Astrocyte (in vitro differentiated cells and primary cell): ENCODE data around the gene UGT1A4. TPM values are rescaled to one million over a fixed set of nuclear protein-coding genes. Genes with fewer than 3 reads are reported as not detected.
A peak's percentile ranks its signal among the peaks of the same experiment; 100 is the strongest.

ENCODE experiments used
- DNase-seq: peaks from one replicate; pipeline ENCODE4 v3.0.0-alpha.2; 2010; ENCODE audit warnings: low read depth
- FAIRE-seq: peaks from 2 replicates; lab custom pipeline; 2011; peaks lifted over from hg19 to GRCh38; lab: Jason Lieb, UNC
- H2AFZ ChIP-seq: 2 replicates; pipeline ENCODE4 v1.6.0; 2012; ENCODE audit warnings: low read depth, low read length, inconsistent platforms
- H3K27ac ChIP-seq: 2 replicates; pipeline ENCODE4 v1.5.1; 2011; ENCODE audit warnings: low read depth, low read length, inconsistent platforms
- H3K27me3 ChIP-seq: 2 replicates; pipeline ENCODE4 v1.6.0; 2011; ENCODE audit warnings: low read length, inconsistent platforms; ENCODE audit not compliant: insufficient read depth
- H3K36me3 ChIP-seq: 2 replicates; pipeline ENCODE4 v1.5.1; 2011; ENCODE audit warnings: low read length, inconsistent platforms; ENCODE audit not compliant: insufficient read depth
- H3K4me1 ChIP-seq: 2 replicates; pipeline ENCODE4 v1.5.1; 2011; ENCODE audit warnings: low read length, inconsistent platforms; ENCODE audit not compliant: insufficient read depth
- H3K4me2 ChIP-seq: 2 replicates; pipeline ENCODE4 v1.6.0; 2012; ENCODE audit warnings: low read length, inconsistent platforms
- H3K4me3 ChIP-seq: 2 replicates; pipeline ENCODE4 v1.5.1; 2011; ENCODE audit warnings: low read depth, mild to moderate bottlenecking, low read length, inconsistent platforms; ENCODE audit not compliant: insufficient read depth
- H3K79me2 ChIP-seq: 2 replicates; pipeline ENCODE4 v1.6.0; 2012; ENCODE audit warnings: mild to moderate bottlenecking, low read length, inconsistent platforms; ENCODE audit not compliant: insufficient read depth
- H3K9ac ChIP-seq: 2 replicates; pipeline ENCODE4 v1.6.0; 2012; ENCODE audit warnings: mild to moderate bottlenecking, low read length, inconsistent platforms
- H3K9me3 ChIP-seq: 2 replicates; pipeline ENCODE4 v1.5.1; 2012; ENCODE audit warnings: low read depth, mild to moderate bottlenecking, low read length, inconsistent platforms; ENCODE audit not compliant: insufficient read depth
- H4K20me1 ChIP-seq: 2 replicates; pipeline ENCODE4 v1.6.0; 2012; ENCODE audit warnings: low read length, inconsistent platforms; ENCODE audit not compliant: insufficient read depth
- H3K27ac Mint-ChIP-seq: one replicate; pipeline ENCODE4 v1.8.0; 2021; ENCODE audit warnings: mild to moderate bottlenecking, mixed read lengths; ENCODE audit not compliant: unreplicated experiment
- H3K27me3 Mint-ChIP-seq: one replicate; pipeline ENCODE4 v1.8.0; 2021; ENCODE audit warnings: low read depth, mixed read lengths; ENCODE audit not compliant: unreplicated experiment
- H3K36me3 Mint-ChIP-seq: one replicate; pipeline ENCODE4 v1.8.0; 2021; ENCODE audit warnings: low read depth, mixed read lengths; ENCODE audit not compliant: unreplicated experiment
- H3K4me1 Mint-ChIP-seq: one replicate; pipeline ENCODE4 v1.8.0; 2021; ENCODE audit warnings: low read depth, mixed read lengths; ENCODE audit not compliant: unreplicated experiment
- H3K4me3 Mint-ChIP-seq: one replicate; pipeline ENCODE4 v1.8.0; 2021; ENCODE audit warnings: mild to moderate bottlenecking, moderate library complexity, mixed read lengths; ENCODE audit not compliant: unreplicated experiment
- H3K9me3 Mint-ChIP-seq: one replicate; pipeline ENCODE4 v1.8.0; 2021; ENCODE audit warnings: mild to moderate bottlenecking, mixed read lengths; ENCODE audit not compliant: unreplicated experiment
- CTCF ChIP-seq: IDR thresholded peaks from 2 replicates; pipeline ENCODE4 v1.5.1; 2011; ENCODE audit warnings: low read depth, mild to moderate bottlenecking, inconsistent platforms, low read length, moderate library complexity; ENCODE audit not compliant: insufficient read depth
- EZH2 ChIP-seq: IDR thresholded peaks from 2 replicates; pipeline ENCODE4 v1.6.1; 2012; ENCODE audit warnings: mild to moderate bottlenecking, low read length, inconsistent platforms; ENCODE audit not compliant: insufficient read depth
- total RNA-seq: library from RNA; stranded (reverse); gene quantifications from 2 replicates; pipeline ENCODE4 v1.2.1, GENCODE V29; 2021

Gene UGT1A4
- total RNA-seq, 1 donor from 2014 or later = not detected

DNA sequence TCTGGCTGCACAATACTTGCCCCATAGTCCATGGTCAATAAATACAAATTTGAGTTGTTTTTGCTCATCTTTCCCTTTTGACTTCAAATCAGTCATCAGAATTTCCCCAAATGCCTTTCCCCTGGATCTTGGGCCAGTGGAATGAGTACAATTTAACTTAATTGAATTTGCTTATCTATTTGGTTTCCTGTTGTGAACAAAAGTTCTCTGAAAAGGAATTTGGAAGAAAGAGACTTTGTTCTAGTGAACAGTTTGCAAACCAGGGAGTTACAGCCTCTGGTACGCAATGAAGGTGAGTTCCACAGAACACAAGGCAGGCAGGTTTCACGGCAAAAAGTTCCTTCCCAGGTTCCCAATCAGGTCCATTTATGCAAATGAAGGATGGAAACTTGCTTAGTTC lies 40.3 kb downstream of the UGT1A4 start:
- H3K27ac Mint-ChIP-seq = no peak overlapping the region
- no peaks in the 10 kb centered on the region for H4K20me1 ChIP-seq
- FAIRE-seq = no peak

DNA sequence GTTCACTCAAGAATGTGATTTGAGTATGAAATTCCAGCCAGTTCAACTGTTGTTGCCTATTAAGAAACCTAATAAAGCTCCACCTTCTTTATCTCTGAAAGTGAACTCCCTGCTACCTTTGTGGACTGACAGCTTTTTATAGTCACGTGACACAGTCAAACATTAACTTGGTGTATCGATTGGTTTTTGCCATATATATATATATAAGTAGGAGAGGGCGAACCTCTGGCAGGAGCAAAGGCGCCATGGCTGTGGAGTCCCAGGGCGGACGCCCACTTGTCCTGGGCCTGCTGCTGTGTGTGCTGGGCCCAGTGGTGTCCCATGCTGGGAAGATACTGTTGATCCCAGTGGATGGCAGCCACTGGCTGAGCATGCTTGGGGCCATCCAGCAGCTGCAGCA lies 41.5 kb downstream of the UGT1A4 start, which contains the start of gene UGT1A1:
Gene UGT1A1, plus strand, starts transcription at position 228 of the 400 bp plus-strand sequence. Its CDS starts 18 bp downstream, at position 246.
- H3K27me3 Mint-ChIP-seq = peaks cover 7% of the 10 kb centered on the region
- no peaks in the 10 kb centered on the region for H3K79me2 ChIP-seq
- no peaks in the 10 kb centered on the region for H3K36me3 ChIP-seq
- H3K27ac Mint-ChIP-seq = no peak within 1 kb of the TSS
- no peaks in the 10 kb centered on the region for H3K36me3 Mint-ChIP-seq
- peaks cover 3% of the 10 kb centered on the region for H3K27me3 ChIP-seq
- no peak within 1 kb of the TSS for H3K4me2 ChIP-seq
- no peak within 1 kb of the TSS for H3K27ac ChIP-seq
- peaks cover 6% of the 10 kb centered on the region for H3K4me1 Mint-ChIP-seq
- TF ChIP-seq EZH2 (no peak), CTCF (no peak)
- no peak for FAIRE-seq
- H3K4me3 Mint-ChIP-seq = no peak within 1 kb of the TSS
- no peak within 1 kb of the TSS for H3K4me3 ChIP-seq
- H2AFZ ChIP-seq = no peak within 1 kb of the TSS
- H3K9ac ChIP-seq = no peak within 1 kb of the TSS
- H4K20me1 ChIP-seq = no peaks in the 10 kb centered on the region
- H3K9me3 ChIP-seq = no peaks in the 10 kb centered on the region
- H3K9me3 Mint-ChIP-seq = no peaks in the 10 kb centered on the region
- H3K4me1 ChIP-seq = peaks cover 12% of the 10 kb centered on the region
- no peak for DNase-seq

More for the DNA sequence above, 40.3 kb downstream of the UGT1A4 start:
- H3K27ac ChIP-seq = no peak overlapping the region
- H3K4me2 ChIP-seq = no peak overlapping the region
- Mint-ChIP-seq H3K36me3 (no peaks in the 10 kb centered on the region), H3K4me1 (no peaks in the 10 kb centered on the region), H3K4me3 (no peak overlapping the region), H3K9me3 (no peaks in the 10 kb centered on the region), H3K27me3 (peaks cover 12% of the 10 kb centered on the region)
- H3K36me3 ChIP-seq = no peaks in the 10 kb centered on the region
- H2AFZ ChIP-seq = no peak overlapping the region
- H3K27me3 ChIP-seq = peaks cover 3% of the 10 kb centered on the region
- no peak overlapping the region for H3K4me3 ChIP-seq
- H3K79me2 ChIP-seq = no peaks in the 10 kb centered on the region
- no peaks in the 10 kb centered on the region for H3K9me3 ChIP-seq
- H3K9ac ChIP-seq = no peak overlapping the region
- peak; percentile 33 for DNase-seq
- TF ChIP-seq CTCF = no peak
- TF ChIP-seq EZH2 = no peak
- H3K4me1 ChIP-seq = peaks cover 2% of the 10 kb centered on the region

- H3K27me3 ChIP-seq = peaks cover 3% of the 10 kb centered on the region
- H3K36me3 ChIP-seq = no peaks in the 10 kb centered on the region
- H3K27ac ChIP-seq = no peak overlapping the region
- peaks cover 6% of the 10 kb centered on the region for H3K4me1 Mint-ChIP-seq
- no peaks in the 10 kb centered on the region for H3K79me2 ChIP-seq
- no peak overlapping the region for H3K27ac Mint-ChIP-seq
- H3K9ac ChIP-seq = no peak overlapping the region
- no peaks in the 10 kb centered on the region for H3K36me3 Mint-ChIP-seq
- no peak overlapping the region for H3K4me3 Mint-ChIP-seq
- no peak overlapping the region for H2AFZ ChIP-seq
- H3K4me1 ChIP-seq = peaks cover 12% of the 10 kb centered on the region
- H3K4me2 ChIP-seq = no peak overlapping the region
- no peak for FAIRE-seq
- peak; percentile 52 for DNase-seq
- H3K9me3 Mint-ChIP-seq = no peaks in the 10 kb centered on the region
- H3K9me3 ChIP-seq = no peaks in the 10 kb centered on the region
- peaks cover 9% of the 10 kb centered on the region for H3K27me3 Mint-ChIP-seq
- no peaks in the 10 kb centered on the region for H4K20me1 ChIP-seq
- no peak for TF ChIP-seq CTCF
- no peak for TF ChIP-seq EZH2
- H3K4me3 ChIP-seq = no peak overlapping the region
Observed at GRCh38 chr2:233761040-233761769, 42.7 kb downstream of the UGT1A4 start.
